DOHH2 (cell line): ENCODE results near the gene ASIC1.

Experiments
- H3F3A ChIP-seq: fragments of 200-600 bp; sonication (generic), shearing (Covaris generic); 2 replicates; pipeline ENCODE4 v1.6.0; 2016; ENCODE audit warnings: antibody characterized with exemption, mild to moderate bottlenecking; ENCODE audit not compliant: control insufficient read depth, insufficient read depth
- H3K27ac ChIP-seq: fragments of 200-600 bp; sonication (generic); 2 replicates; pipeline ENCODE4 v1.5.1; 2014; ENCODE audit warnings: low read depth, mild to moderate bottlenecking, low read length, moderate library complexity
- H3K27me3 ChIP-seq: fragments of 200-600 bp; sonication (generic); 2 replicates; pipeline ENCODE4 v1.6.1; 2014; ENCODE audit warnings: mild to moderate bottlenecking, low read length, mixed read lengths; ENCODE audit not compliant: control insufficient read depth
- H3K36me3 ChIP-seq: fragments of 200-600 bp; sonication (generic); 2 replicates; pipeline ENCODE4 v1.6.1; 2014; ENCODE audit warnings: mild to moderate bottlenecking, low read length, moderate library complexity, mixed read lengths; ENCODE audit not compliant: control insufficient read depth
- H3K4me1 ChIP-seq: fragments of 200-600 bp; sonication (generic); 2 replicates; pipeline ENCODE4 v1.6.1; 2014; ENCODE audit warnings: mild to moderate bottlenecking, low read length, mixed read lengths; ENCODE audit not compliant: control insufficient read depth
- H3K4me2 ChIP-seq: fragments of 200-600 bp; sonication (generic); 2 replicates; pipeline ENCODE4 v1.6.0; 2014; ENCODE audit warnings: mild to moderate bottlenecking, low read length, moderate library complexity
- H3K4me3 ChIP-seq: fragments of 200-600 bp; sonication (generic); 2 replicates; pipeline ENCODE4 v1.5.1; 2014; ENCODE audit warnings: mild to moderate bottlenecking, low read length, mixed read lengths
- H3K79me2 ChIP-seq: fragments of 200-600 bp; sonication (generic); 2 replicates; pipeline ENCODE4 v1.6.1; 2014; ENCODE audit warnings: mild to moderate bottlenecking, low read length, mixed read lengths; ENCODE audit not compliant: control insufficient read depth
- H3K9me2 ChIP-seq: fragments of 200-600 bp; sonication (generic); replicated peaks from 2 replicates; pipeline ENCODE4 v1.6.1; 2014; ENCODE audit warnings: mild to moderate bottlenecking, low read length, mixed read lengths; ENCODE audit not compliant: control insufficient read depth
- H3K9me3 ChIP-seq: fragments of 200-600 bp; sonication (generic); 2 replicates; pipeline ENCODE4 v1.6.1; 2014; ENCODE audit warnings: antibody characterized with exemption, low read length, mixed read lengths; ENCODE audit not compliant: control insufficient read depth, insufficient read depth
- H4K20me1 ChIP-seq: fragments of 200-600 bp; sonication (generic); 2 replicates; pipeline ENCODE4 v1.6.0; 2014; ENCODE audit warnings: low read depth, mild to moderate bottlenecking, antibody characterized with exemption, low read length, moderate library complexity; ENCODE audit not compliant: control insufficient read depth, insufficient read depth
- EZH2phosphoT487 ChIP-seq: fragments of 200-600 bp; sonication (generic); IDR thresholded peaks from 2 replicates; pipeline ENCODE4 v1.6.1; 2017; ENCODE audit warnings: borderline replicate concordance, mild to moderate bottlenecking, antibody characterized with exemption, low read length, moderate library complexity, mixed read lengths
- TF ChIP-seq, protein P1 (sequence below): fragments of 200-600 bp; sonication (generic); IDR thresholded peaks from one replicate; pipeline ENCODE4 v1.5.1; 2014; ENCODE audit warnings: antibody characterized with exemption, mild to moderate bottlenecking, low read depth, low read length; ENCODE audit not compliant: poor library complexity, severe bottlenecking

ASIC1 gene

DNA sequence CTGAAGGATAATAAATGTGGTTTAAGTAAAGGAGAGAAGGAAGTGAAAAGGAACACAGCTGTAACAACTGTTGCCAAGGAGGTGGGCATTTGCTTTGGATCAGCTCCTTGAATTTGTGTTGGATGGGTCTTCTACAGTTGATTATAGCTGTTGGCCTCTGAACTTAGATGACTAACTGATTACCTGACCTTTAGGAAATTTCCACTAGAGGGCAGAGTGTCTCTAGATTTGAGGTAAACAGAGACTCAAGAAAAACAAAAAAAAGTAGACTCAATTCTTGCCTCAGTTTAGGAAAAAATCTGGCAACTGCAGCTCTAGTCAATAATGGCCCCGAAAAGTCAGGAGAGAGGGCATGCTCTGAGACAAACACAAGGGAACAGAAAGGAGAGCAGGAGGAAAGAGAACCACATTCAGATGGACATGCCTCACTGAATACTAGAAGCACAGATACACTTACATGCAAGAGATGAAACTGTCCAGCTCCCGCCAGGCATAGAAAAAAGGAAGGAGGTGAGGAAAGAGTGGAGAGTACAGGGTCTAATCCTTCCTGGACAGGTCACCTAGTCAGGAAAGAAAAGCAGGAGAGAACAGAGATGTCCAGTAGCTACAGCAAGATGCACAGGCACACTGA, 75.2 kb downstream of the ASIC1 start:
- Histone ChIP-seq H3K4me1 (no peaks in the 10 kb centered on the region; the same call in 1 of the 2 replicates), H3K27ac (no peak overlapping the region)

More for the DNA sequence above, 75.2 kb downstream of the ASIC1 start:
- Histone ChIP-seq H3K9me3 (no peaks in the 10 kb centered on the region), H3K9me2 (no peaks in the 10 kb centered on the region), H4K20me1 (0 out of 2 replicates have a peak, but pooled peaks cover 3% of the 10 kb centered on the region), H3K27me3 (no peaks in the 10 kb centered on the region), H3K79me2 (no peaks in the 10 kb centered on the region), H3F3A (no peaks in the 10 kb centered on the region), H3K4me3 (no peak overlapping the region), H3K4me2 (no peak overlapping the region), H3K36me3 (peaks cover 58% of the 10 kb centered on the region)
- no peak for TF ChIP-seq EZH2phosphoT487
- TF ChIP-seq, protein P1, sequence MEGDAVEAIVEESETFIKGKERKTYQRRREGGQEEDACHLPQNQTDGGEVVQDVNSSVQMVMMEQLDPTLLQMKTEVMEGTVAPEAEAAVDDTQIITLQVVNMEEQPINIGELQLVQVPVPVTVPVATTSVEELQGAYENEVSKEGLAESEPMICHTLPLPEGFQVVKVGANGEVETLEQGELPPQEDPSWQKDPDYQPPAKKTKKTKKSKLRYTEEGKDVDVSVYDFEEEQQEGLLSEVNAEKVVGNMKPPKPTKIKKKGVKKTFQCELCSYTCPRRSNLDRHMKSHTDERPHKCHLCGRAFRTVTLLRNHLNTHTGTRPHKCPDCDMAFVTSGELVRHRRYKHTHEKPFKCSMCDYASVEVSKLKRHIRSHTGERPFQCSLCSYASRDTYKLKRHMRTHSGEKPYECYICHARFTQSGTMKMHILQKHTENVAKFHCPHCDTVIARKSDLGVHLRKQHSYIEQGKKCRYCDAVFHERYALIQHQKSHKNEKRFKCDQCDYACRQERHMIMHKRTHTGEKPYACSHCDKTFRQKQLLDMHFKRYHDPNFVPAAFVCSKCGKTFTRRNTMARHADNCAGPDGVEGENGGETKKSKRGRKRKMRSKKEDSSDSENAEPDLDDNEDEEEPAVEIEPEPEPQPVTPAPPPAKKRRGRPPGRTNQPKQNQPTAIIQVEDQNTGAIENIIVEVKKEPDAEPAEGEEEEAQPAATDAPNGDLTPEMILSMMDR: peak; percentile 84
